Neural cell (in vitro differentiated cells): Measurements from ENCODE around the gene RPS6KA2. TPM values are rescaled to one million over a fixed set of nuclear protein-coding genes. Genes with fewer than 3 reads are reported as not detected.
A peak's percentile ranks its signal among the peaks of the same experiment; 100 is the strongest.

Experiments used
- H2AFZ ChIP-seq: fragments of 200-600, 300-800 bp; sonication (generic), shearing (Covaris generic); 2 replicates; pipeline ENCODE4 v1.6.0; 2014; ENCODE audit warnings: low read depth, mild to moderate bottlenecking, antibody characterized with exemption, low read length, moderate library complexity
- H3F3A ChIP-seq: fragments of 200-600 bp; shearing (Covaris generic); 2 replicates; pipeline ENCODE4 v1.6.1; 2016; ENCODE audit warnings: mild to moderate bottlenecking, moderate library complexity, mixed read lengths, antibody characterized with exemption, low read length; ENCODE audit not compliant: insufficient read depth, poor library complexity, severe bottlenecking
- H3K27ac ChIP-seq: fragments of 200-600, 300-800 bp; sonication (generic), shearing (Covaris generic); 2 replicates; pipeline ENCODE4 v1.5.1; 2014; ENCODE audit warnings: mild to moderate bottlenecking, low read length, moderate library complexity
- H3K27me3 ChIP-seq: fragments of 300-800, 200-600 bp; sonication (generic), shearing (Covaris generic); 2 replicates; pipeline ENCODE4 v1.6.0; 2014; ENCODE audit warnings: mild to moderate bottlenecking, low read depth, low read length, moderate library complexity; ENCODE audit not compliant: insufficient read depth
- H3K36me3 ChIP-seq: fragments of 300-800, 200-600 bp; sonication (generic), shearing (Covaris generic); 2 replicates; pipeline ENCODE4 v1.5.1; 2014; ENCODE audit warnings: mild to moderate bottlenecking, antibody characterized with exemption, low read length, moderate library complexity; ENCODE audit not compliant: insufficient read depth
- H3K4me2 ChIP-seq: fragments of 300-800, 200-600 bp; sonication (generic), shearing (Covaris generic); 2 replicates; pipeline ENCODE4 v1.6.0; 2014; ENCODE audit warnings: mild to moderate bottlenecking, low read length
- H3K4me3 ChIP-seq: fragments of 300-800, 200-600 bp; sonication (generic), shearing (Covaris generic); 2 replicates; pipeline ENCODE4 v1.5.1; 2014; ENCODE audit warnings: mild to moderate bottlenecking, low read length, moderate library complexity
- H3K79me2 ChIP-seq: fragments of 200-600 bp; shearing (Covaris generic); replicated peaks from 2 replicates; pipeline ENCODE4 v1.6.0; 2014; ENCODE audit warnings: mild to moderate bottlenecking, low read length, moderate library complexity; ENCODE audit not compliant: insufficient read depth
- H3K9ac ChIP-seq: fragments of 300-800, 200-600 bp; sonication (generic), shearing (Covaris generic); 2 replicates; pipeline ENCODE4 v1.6.1; 2016; ENCODE audit warnings: mild to moderate bottlenecking, low read length, mixed read lengths
- H3K9me2 ChIP-seq: fragments of 200-600 bp; shearing (Covaris generic); 2 replicates; pipeline ENCODE4 v1.6.1; 2016; ENCODE audit warnings: mild to moderate bottlenecking, low read length, mixed read lengths; ENCODE audit not compliant: insufficient read depth
- H3K9me3 ChIP-seq: fragments of 200-600, 300-800 bp; sonication (generic), shearing (Covaris generic); 2 replicates; pipeline ENCODE4 v1.6.1; 2016; ENCODE audit warnings: mild to moderate bottlenecking, mixed run types, low read length, moderate library complexity, mixed read lengths
- H4K20me1 ChIP-seq: fragments of 200-600 bp; shearing (Covaris generic); 2 replicates; pipeline ENCODE4 v1.6.1; 2016; ENCODE audit warnings: mild to moderate bottlenecking, mixed run types; ENCODE audit not compliant: insufficient read depth
- CTCF ChIP-seq: fragments of 450-650 bp; IDR thresholded peaks from 2 replicates; pipeline ENCODE4 v1.5.1; 2014; ENCODE audit warnings: antibody characterized with exemption, mild to moderate bottlenecking, moderate library complexity; ENCODE audit not compliant: poor library complexity, severe bottlenecking
- EP300 ChIP-seq: fragments of 450-650 bp; conservative IDR thresholded peaks from 2 replicates; pipeline ENCODE4 v1.6.1; 2014; ENCODE audit warnings: antibody characterized with exemption, mild to moderate bottlenecking, moderate library complexity; ENCODE audit not compliant: poor library complexity, severe bottlenecking
- EZH2 ChIP-seq: fragments of 200-600, 300-800 bp; shearing (Covaris generic), sonication (generic); IDR thresholded peaks from 2 replicates; pipeline ENCODE4 v1.6.1; 2014; ENCODE audit warnings: antibody characterized with exemption, low read length, borderline replicate concordance, mild to moderate bottlenecking; ENCODE audit not compliant: insufficient read depth, poor library complexity, severe bottlenecking
- MXI1 ChIP-seq: fragments of 450-650 bp; conservative IDR thresholded peaks from 2 replicates; pipeline ENCODE4 v1.6.1; 2014; ENCODE audit warnings: antibody characterized with exemption, mild to moderate bottlenecking; ENCODE audit not compliant: poor library complexity, severe bottlenecking
- POLR2AphosphoS5 ChIP-seq: IDR thresholded peaks from 2 replicates; pipeline ENCODE4 v1.6.1; 2012
- RAD21 ChIP-seq: fragments of 450-650 bp; conservative IDR thresholded peaks from 2 replicates; pipeline ENCODE4 v1.6.1; 2014; ENCODE audit warnings: antibody characterized with exemption, mild to moderate bottlenecking, moderate library complexity
- REST ChIP-seq: IDR thresholded peaks from 2 replicates; pipeline ENCODE4 v1.6.1; 2012; ENCODE audit warnings: borderline replicate concordance
- SMC3 ChIP-seq: fragments of 450-650 bp; conservative IDR thresholded peaks from 2 replicates; pipeline ENCODE4 v1.6.1; 2014; ENCODE audit warnings: antibody characterized with exemption, mild to moderate bottlenecking, moderate library complexity; ENCODE audit not compliant: poor library complexity
- TAF1 ChIP-seq: IDR thresholded peaks from 2 replicates; pipeline ENCODE4 v1.6.1; 2012; ENCODE audit warnings: low read depth
- polyA plus RNA-seq: library from polyadenylated mRNA; depleted of rRNA; stranded (reverse); fragments of >200 nt; gene quantifications from 2 replicates; pipeline ENCODE4 v1.2.3, GENCODE V29; 2014

The RPS6KA2 gene
- polyA plus RNA-seq, 1 donor from 2014 or later = 34.3 TPM

GRCh38 chr6:166653639-166653941, 26.5 kb upstream of the RPS6KA2 start:
- Histone ChIP-seq H3K9ac (no peak overlapping the region), H2AFZ (no peak overlapping the region), H3K4me2 (no peak overlapping the region), H3K4me3 (no peak overlapping the region), H3K9me2 (no peaks in the 10 kb centered on the region), H3K9me3 (no peaks in the 10 kb centered on the region), H3K36me3 (no peaks in the 10 kb centered on the region), H3K79me2 (no peaks in the 10 kb centered on the region), H3F3A (no peaks in the 10 kb centered on the region), H4K20me1 (no peaks in the 10 kb centered on the region), H3K27me3 (no peaks in the 10 kb centered on the region), H3K27ac (peak overlapping the region; percentile 29)
- TF ChIP-seq REST (peak; percentile 98), EZH2 (no peak)

- peak overlapping the region; percentile 51 for H3K4me3 ChIP-seq
- no peaks in the 10 kb centered on the region for H3K27me3 ChIP-seq
- no peaks in the 10 kb centered on the region for H3K9me2 ChIP-seq
- TF ChIP-seq EZH2 (no peak), REST (peak; percentile 99), TAF1 (no peak), POLR2AphosphoS5 (peak; percentile 79), MXI1 (no peak), EP300 (peak; percentile 98), RAD21 (no peak), CTCF (no peak), SMC3 (no peak)
- no peaks in the 10 kb centered on the region for H4K20me1 ChIP-seq
- no peaks in the 10 kb centered on the region for H3K9me3 ChIP-seq
- H3F3A ChIP-seq = no peaks in the 10 kb centered on the region
- H3K9ac ChIP-seq = peak overlapping the region; percentile 45
- H3K27ac ChIP-seq = peak overlapping the region; percentile 86
- H3K79me2 ChIP-seq = no peaks in the 10 kb centered on the region
- H3K4me2 ChIP-seq = peak overlapping the region; percentile 58
- H3K36me3 ChIP-seq = no peaks in the 10 kb centered on the region
- H2AFZ ChIP-seq = no peak overlapping the region
Measured at GRCh38 chr6:166650824-166651807, 24.1 kb upstream of the RPS6KA2 start.
